HUES6 (cell line): Measurements from ENCODE around the gene SSR4.
A peak's percentile ranks its signal among the peaks of the same experiment; 100 is the strongest.
"Not testable (repeated sequence)": the region's sequence is repeated elsewhere in the genome, so short reads cannot be mapped to it uniquely, and the experiment has no call there.

Source experiments
- H3K27ac ChIP-seq: 2 replicates; pipeline ENCODE4 v1.7.0; 2013; ENCODE audit warnings: low read depth, mild to moderate bottlenecking, low read length, inconsistent platforms
- H3K27me3 ChIP-seq: 2 replicates; pipeline ENCODE4 v1.6.1; 2013; ENCODE audit warnings: low read length; ENCODE audit not compliant: control insufficient read depth, insufficient read depth
- H3K36me3 ChIP-seq: 2 replicates; pipeline ENCODE4 v1.6.1; 2013; ENCODE audit warnings: low read length; ENCODE audit not compliant: control insufficient read depth, insufficient read depth
- H3K4me1 ChIP-seq: 2 replicates; pipeline ENCODE4 v1.6.1; 2013; ENCODE audit warnings: low read length; ENCODE audit not compliant: control insufficient read depth, insufficient read depth
- H3K4me3 ChIP-seq: 2 replicates; pipeline ENCODE4 v1.5.1; 2013; ENCODE audit warnings: low read depth, low read length
- H3K9ac ChIP-seq: one replicate; pipeline ENCODE4 v1.6.1; 2013; ENCODE audit warnings: mild to moderate bottlenecking, low read length
- H3K9me3 ChIP-seq: 2 replicates; pipeline ENCODE4 v1.6.1; 2013; ENCODE audit warnings: low read depth, low read length; ENCODE audit not compliant: control insufficient read depth, insufficient read depth

Gene SSR4

DNA sequence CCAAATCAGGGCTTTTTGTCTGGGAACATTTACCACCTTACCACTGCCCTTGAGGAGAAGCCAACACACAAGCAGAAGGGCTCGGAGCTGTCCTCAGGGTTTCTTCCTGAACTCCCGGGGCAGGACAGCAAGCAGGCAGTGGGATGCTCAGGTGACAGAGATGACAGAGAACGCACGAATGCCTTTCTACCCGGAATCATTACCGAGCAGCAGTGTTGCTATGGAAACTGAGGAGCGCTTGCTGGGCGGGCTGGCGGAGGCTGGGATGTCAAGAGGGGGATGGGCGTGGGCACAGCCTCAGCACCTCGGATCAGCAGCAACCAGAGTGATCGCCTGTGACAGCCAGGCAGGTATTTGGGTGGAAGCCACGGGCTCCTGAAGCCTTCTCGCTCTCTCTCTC lies 17.8 kb downstream of the SSR4 start:
- no peaks in the 10 kb centered on the region for H3K27me3 ChIP-seq

DNA sequence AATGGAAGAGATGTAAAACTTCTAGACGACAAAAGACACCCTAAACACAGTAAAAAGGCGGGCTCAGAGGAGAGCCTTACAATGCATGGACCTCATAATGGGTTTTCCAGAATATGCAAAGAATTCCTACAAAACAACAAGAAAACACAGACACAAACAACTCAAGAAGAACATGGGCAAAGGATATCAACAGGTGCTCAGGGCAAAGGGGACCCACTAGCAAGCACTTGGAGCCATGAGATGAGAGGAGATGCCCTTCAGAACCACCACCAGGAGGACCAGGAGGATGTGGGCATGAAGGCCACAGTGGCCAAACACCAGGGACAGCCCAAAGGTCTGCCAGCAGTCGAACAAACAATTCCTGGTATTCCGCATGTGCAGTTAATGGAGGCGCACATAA lies 18.7 kb downstream of the SSR4 start:
- Histone ChIP-seq H3K4me3 (no peak overlapping the region), H3K4me1 (peaks cover 27% of the 10 kb centered on the region; the same call in 1 of the 2 replicates), H3K9me3 (peaks cover 30% of the 10 kb centered on the region; the same call in 1 of the 2 replicates), H3K9ac (no peak overlapping the region), H3K27me3 (no peaks in the 10 kb centered on the region), H3K27ac (no peak overlapping the region), H3K36me3 (no peaks in the 10 kb centered on the region; the same call in 1 of the 2 replicates)

More for the DNA sequence above, 17.8 kb downstream of the SSR4 start:
- H3K27ac ChIP-seq: no peak overlapping the region
- H3K9me3 ChIP-seq: peaks cover 28% of the 10 kb centered on the region; the same call in 1 of the 2 replicates
- no peak overlapping the region for H3K4me3 ChIP-seq
- peaks cover 5% of the 10 kb centered on the region; the same call in 1 of the 2 replicates for H3K36me3 ChIP-seq
- H3K4me1 ChIP-seq: peaks cover 21% of the 10 kb centered on the region; the same call in 1 of the 2 replicates
- no peak overlapping the region for H3K9ac ChIP-seq

DNA sequence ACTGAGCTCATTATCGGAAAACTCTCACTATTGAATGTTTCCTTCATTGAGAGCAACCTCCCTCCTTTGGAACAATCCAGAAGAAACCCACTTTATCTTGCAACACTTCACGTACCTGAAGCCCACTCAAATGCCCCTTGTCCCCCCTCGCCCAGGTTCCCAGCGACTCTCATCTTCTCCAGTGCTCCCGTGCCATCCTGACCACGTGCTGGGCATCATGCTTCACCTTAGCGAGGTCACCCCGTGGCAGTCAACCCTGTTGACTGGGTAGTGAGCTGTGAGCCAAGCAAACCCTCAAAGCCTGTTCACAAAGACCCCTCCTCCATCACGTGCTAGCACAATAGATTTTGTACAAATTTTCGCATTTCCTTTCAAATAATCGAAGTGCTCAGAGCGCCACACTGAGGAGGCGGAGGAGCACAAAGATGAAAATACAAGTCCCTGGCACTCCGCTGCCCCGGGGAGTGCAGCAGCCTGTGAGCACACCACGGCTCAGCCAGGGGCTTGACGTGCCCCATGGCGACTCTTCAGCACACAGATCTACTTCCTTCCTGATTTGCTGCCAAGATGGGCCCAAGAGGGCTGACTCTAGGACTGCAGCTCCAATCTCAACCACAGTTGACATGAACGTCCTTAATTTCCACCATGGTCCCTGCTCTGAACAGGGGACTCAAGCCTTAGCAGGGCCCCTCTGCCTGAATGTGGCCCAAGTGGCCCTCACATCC lies 20.3 kb downstream of the SSR4 start:
- peaks cover 34% of the 10 kb centered on the region for H3K4me1 ChIP-seq
- no peak overlapping the region for H3K4me3 ChIP-seq
- peaks cover 23% of the 10 kb centered on the region; the same call in 1 of the 2 replicates for H3K9me3 ChIP-seq
- no peak overlapping the region for H3K27ac ChIP-seq
- no peaks in the 10 kb centered on the region for H3K36me3 ChIP-seq
- no peaks in the 10 kb centered on the region for H3K27me3 ChIP-seq
- no peak overlapping the region for H3K9ac ChIP-seq

DNA sequence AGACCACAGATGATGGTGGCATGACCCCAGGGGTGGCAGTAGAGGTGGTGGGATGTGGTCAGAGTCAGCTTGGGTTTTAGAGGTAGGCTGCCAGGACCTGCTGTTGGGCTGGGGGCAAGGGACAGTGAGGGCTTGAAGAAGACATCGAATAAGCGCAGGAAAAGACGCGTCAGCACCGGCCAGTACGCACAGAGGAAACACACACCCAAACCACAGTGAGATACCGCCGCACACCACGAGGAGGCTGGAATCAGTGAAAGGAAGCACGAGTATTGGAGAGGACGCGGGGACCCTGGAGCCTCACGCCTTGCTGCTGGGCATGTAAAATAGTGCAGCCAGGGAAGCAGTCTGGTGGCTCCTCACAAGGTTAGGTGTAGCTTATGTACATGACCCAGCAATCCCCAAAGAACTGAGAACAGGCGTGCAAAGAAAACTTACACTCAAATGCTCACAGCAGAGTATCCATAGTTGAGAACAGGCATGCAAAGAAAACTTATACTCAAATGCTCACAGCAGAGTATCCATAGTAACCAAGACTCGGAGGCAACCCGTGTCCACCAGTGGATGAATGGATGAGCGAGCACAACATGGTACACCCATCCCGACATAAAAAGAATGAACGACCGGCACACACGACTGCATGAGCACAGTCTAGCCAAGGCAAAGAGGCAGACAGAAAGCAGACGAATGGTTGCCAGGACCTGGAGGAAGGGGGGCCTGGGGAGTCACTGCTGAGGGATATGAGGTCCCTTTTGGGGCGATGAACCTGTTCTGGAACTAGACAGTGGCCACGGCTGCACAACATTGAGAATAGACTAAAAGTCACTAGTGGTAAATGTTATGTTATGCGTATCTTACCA lies 22.6 kb downstream of the SSR4 start:
- Histone ChIP-seq H3K9ac (no peak overlapping the region), H3K27ac (no peak overlapping the region), H3K4me3 (no peak overlapping the region), H3K36me3 (no peaks in the 10 kb centered on the region), H3K4me1 (peaks cover 49% of the 10 kb centered on the region), H3K27me3 (no peaks in the 10 kb centered on the region), H3K9me3 (peaks cover 14% of the 10 kb centered on the region; the same call in 1 of the 2 replicates)

DNA sequence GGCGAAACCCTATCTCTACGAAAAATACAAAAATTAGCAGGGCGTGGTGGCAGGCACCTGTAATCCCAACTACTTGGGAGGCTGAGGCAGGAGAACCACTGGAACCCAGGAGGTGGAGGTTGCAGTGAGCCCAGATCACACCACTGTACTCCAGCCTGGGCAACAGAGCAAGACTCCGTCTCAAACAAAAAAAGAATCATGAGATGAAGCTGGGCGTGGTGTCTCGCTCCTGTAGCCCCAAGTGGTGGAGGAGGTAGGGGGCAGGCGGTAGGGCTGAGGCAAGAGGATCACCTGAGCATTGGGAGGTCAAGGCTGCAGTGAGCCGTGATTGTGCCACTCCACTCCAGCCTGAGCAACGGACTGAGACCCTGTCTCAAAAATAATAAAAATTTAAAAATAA lies 23.6 kb downstream of the SSR4 start:
- not testable (repeated sequence) for H3K27me3 ChIP-seq, H3K9ac ChIP-seq, H3K4me3 ChIP-seq, H3K36me3 ChIP-seq, H3K27ac ChIP-seq
- Histone ChIP-seq H3K9me3 (peaks cover 14% of the 10 kb centered on the region; the same call in 1 of the 2 replicates), H3K4me1 (peaks cover 44% of the 10 kb centered on the region)

DNA sequence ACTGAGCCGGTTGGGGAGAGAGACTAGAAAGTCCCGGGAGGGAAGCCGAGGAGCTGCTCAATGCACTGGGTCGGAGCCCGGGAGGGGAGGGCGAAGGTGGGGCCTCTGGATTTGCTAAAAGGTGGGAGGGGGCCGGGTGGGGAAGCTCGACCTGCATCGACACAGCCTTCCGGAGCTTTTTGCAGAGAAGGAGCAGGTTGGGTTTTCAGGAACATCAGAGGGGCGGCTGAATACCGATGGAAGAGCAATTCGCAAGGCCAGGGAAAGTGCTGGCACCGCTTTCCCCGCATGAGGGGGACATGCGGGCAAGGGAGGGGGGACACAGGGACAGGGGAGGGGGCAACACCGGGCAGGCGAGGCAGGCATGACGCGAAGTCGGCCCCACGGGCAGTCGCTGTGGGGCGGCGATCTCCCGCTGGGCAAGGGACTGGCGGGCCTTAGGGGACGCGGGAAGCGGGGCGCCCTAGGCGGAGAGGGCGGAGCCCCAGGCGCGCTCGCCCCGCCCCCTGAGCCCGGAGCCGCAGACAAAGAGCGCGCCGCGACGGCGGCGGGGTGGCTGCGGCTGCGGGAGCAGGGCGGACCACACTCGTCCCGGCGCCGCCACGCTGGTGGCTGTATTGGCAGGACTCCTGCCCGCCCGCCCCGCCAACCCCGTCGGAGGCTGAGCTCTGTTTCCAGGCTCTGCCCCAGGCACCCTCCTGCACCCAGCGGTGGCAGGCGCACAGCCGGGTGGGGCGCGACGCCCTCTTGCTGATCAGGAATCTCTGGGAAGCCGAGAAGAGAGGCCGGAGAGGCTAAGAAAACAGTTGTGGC lies 24.3 kb downstream of the SSR4 start:
- peak overlapping the region; percentile 85; the same call in 1 of the 2 replicates for H3K27ac ChIP-seq
- no peaks in the 10 kb centered on the region for H3K36me3 ChIP-seq
- H3K9ac ChIP-seq: peak overlapping the region; percentile 87

DNA sequence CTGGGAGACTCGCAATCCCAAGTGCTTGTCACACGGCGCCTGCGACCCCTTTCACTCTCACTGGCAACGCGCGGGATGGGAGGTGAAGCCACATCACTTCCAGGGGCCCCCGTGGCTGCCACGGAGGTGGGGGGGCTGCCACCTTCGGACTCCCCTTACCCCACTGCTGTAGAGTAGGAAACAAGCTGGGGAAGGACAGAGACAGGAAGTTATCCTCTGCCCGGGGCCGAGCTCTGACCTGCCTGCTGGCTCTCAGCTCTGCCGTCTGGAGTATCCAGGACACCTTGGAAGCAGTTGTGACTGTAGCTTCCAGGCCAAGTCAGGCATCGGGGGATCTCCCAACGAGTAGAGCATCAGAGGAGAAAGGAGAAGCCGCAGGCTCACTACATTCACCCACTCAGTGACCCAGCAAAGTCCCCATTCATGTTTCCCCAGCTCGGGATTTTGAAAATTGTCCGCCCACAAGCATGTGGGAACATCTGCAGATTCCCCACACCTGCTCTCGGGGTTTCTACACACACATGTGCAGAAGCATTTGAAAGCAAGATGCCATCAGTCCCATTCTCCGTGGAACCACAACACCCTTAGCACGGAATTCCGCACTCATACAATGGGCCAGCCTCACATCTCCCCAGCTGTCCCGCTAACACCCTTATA lies 25.0 kb downstream of the SSR4 start:
- Histone ChIP-seq H3K9me3 (peaks cover 14% of the 10 kb centered on the region; the same call in 1 of the 2 replicates), H3K27ac (peak overlapping the region; percentile 85; the same call in 1 of the 2 replicates), H3K9ac (peak overlapping the region; percentile 87), H3K4me3 (peak overlapping the region; percentile 65), H3K27me3 (no peaks in the 10 kb centered on the region), H3K4me1 (peaks cover 47% of the 10 kb centered on the region), H3K36me3 (no peaks in the 10 kb centered on the region)

More for the DNA sequence above, 24.3 kb downstream of the SSR4 start:
- H3K4me1 ChIP-seq: peaks cover 39% of the 10 kb centered on the region
- no peaks in the 10 kb centered on the region for H3K27me3 ChIP-seq
- peak overlapping the region; percentile 65 for H3K4me3 ChIP-seq
- peaks cover 12% of the 10 kb centered on the region; the same call in 1 of the 2 replicates for H3K9me3 ChIP-seq

DNA sequence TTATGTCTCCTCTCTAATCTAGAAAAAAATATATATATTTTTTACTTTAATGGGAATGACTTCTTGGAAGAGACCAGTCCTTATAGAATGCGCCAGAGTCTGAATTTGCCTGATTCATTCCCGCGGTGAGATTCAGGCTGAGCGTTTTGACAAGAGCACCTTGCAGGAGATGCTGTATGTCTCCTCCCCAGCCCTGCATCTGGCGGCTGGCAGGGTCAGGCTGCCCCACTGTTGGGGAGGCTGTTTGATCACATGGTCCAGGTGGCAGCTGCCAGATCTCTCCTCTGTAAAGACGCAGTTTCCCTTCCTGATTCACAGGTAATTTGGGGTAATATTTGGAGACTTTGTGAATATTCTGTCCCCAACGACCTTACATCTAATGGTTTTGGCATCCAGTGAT lies 26.1 kb downstream of the SSR4 start:
- Histone ChIP-seq H3K27me3 (no peaks in the 10 kb centered on the region), H3K9me3 (peaks cover 16% of the 10 kb centered on the region; the same call in 1 of the 2 replicates), H3K36me3 (no peaks in the 10 kb centered on the region), H3K4me1 (peaks cover 48% of the 10 kb centered on the region), H3K27ac (no peak overlapping the region), H3K4me3 (no peak overlapping the region), H3K9ac (no peak overlapping the region)

DNA sequence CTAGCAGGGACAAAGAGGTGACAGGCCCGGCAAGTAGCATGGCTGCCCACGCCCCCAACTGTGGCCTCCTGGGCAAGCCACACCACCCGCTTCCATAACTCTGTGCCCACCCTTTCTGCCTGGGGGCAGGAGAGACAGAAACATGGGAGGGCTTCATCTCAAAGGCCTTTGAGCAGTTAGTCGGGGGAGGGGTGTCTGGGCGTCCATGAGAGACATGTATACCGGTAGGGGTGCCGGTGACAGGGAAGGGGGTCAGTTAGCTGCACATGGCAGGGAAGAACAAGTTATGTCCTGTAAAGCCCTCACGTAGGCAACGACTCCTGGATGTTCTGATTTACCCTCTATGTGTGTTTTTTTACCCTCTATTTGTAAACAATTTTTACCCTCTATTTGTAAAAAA lies 26.6 kb downstream of the SSR4 start:
- Histone ChIP-seq H3K36me3 (no peaks in the 10 kb centered on the region), H3K9me3 (peaks cover 16% of the 10 kb centered on the region; the same call in 1 of the 2 replicates), H3K9ac (no peak overlapping the region), H3K4me1 (peaks cover 51% of the 10 kb centered on the region), H3K27ac (no peak overlapping the region), H3K4me3 (no peak overlapping the region), H3K27me3 (no peaks in the 10 kb centered on the region)

DNA sequence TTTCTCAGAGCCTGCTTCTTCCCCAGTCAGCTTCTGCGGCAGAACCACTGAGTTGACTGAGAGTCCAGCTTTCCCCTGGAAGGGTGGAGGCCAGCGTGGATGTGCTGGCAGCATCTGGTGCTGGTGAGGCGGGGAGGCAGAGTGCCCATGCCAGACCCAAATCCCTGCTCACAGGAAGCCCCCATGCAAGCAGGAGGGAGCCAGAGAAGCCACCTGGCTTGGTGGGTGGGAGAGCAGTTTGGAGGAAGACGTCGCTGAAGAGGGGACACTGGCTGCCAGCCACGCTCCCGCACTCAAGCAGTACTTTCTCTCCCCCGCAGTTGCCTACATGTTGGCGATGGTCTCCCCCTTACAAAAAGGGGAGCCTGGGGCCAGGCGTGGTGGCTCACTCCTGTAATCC lies 29.9 kb downstream of the SSR4 start:
- peaks cover 16% of the 10 kb centered on the region; the same call in 1 of the 2 replicates for H3K27me3 ChIP-seq
- H3K4me3 ChIP-seq: no peak overlapping the region
- H3K36me3 ChIP-seq: peaks cover 4% of the 10 kb centered on the region; the same call in 1 of the 2 replicates
- H3K27ac ChIP-seq: no peak overlapping the region
- H3K9me3 ChIP-seq: peaks cover 11% of the 10 kb centered on the region; the same call in 1 of the 2 replicates
- peaks cover 65% of the 10 kb centered on the region for H3K4me1 ChIP-seq
- no peak overlapping the region for H3K9ac ChIP-seq
